Stomach (tissue), 9 donors: ENCODE measurements around the gene NDUFB4. TPM values are rescaled to one million over a fixed set of nuclear protein-coding genes. Genes with fewer than 3 reads are reported as not detected.

Source experiments
- DNase-seq, 2 donors: peaks; one replicate each; pipeline versions ENCODE4 v3.0.0 to v3.0.0-alpha.2; 2013 to 2019
- H3K27ac ChIP-seq, 5 donors: fragments of 200-600 bp in 4 of 5; sonication (generic) in 4 of 5; one replicate each; pipeline ENCODE4 v1.5.1; 2013 to 2019; ENCODE audit warnings: mild to moderate bottlenecking in 1 of 5, moderate library complexity in 1 of 5
- H3K27me3 ChIP-seq, 3 donors: fragments of 200-600 bp; sonication (generic); one replicate each; pipeline ENCODE4 v1.5.1; 2017 to 2019; ENCODE audit warnings: mixed run types in 1 of 3
- H3K36me3 ChIP-seq, 4 donors: fragments of 200-600 bp; sonication (generic); 1 replicate in 3 of 4; 2 replicates in 1 of 4; pipeline ENCODE4 v1.5.1; 2016 to 2019
- H3K4me1 ChIP-seq, 4 donors: fragments of 200-600 bp; sonication (generic); one replicate each; pipeline ENCODE4 v1.5.1; 2016 to 2019
- H3K4me3 ChIP-seq, 4 donors: fragments of 200-600 bp; sonication (generic) in 3 of 4; one replicate each; pipeline ENCODE4 v1.5.1; 2016 to 2019; ENCODE audit warnings: mild to moderate bottlenecking in 1 of 4
- H3K9me3 ChIP-seq, 4 donors: fragments of 200-600 bp; sonication (generic); one replicate each; pipeline ENCODE4 v1.5.1; 2016 to 2019
- EP300 ChIP-seq: sonication (generic); formaldehyde crosslinking; IDR thresholded peaks from one replicate; pipeline ENCODE4 v1.6.1; 2017; ENCODE audit warnings: antibody characterized with exemption
- POLR2A ChIP-seq, 4 donors: fragments of 450-650 bp; IDR thresholded peaks; one replicate each; pipeline ENCODE4 v1.6.1; 2016; ENCODE audit warnings: antibody characterized with exemption in 4 of 4, control low read depth in 2 of 4, mild to moderate bottlenecking in 1 of 4, moderate library complexity in 1 of 4
- POLR2AphosphoS5 ChIP-seq, 3 donors: sonication (generic); formaldehyde crosslinking; IDR thresholded peaks; one replicate each; pipeline ENCODE4 v1.6.1; 2016; ENCODE audit warnings: antibody characterized with exemption in 3 of 3
- WGBS, 5 donors: extraction: QIAGEN DNeasy Blood & Tissue Kit in 3 of 5; methylation state at CpG; one replicate each; pipeline versions ENCODE4 v1.1.5 to v1.1.7; 2013 to 2018; 5-methylcytosine and 5-hydroxymethylcytosine counted together
- intact Hi-C: fragments of 100-400 bp; cut with DNase I; formaldehyde crosslinking; loops from one replicate; pipeline ENCODE4 v1.15.1; 2023; ENCODE audit warnings: low total_unique reads
- polyA plus RNA-seq, 3 donors: library from polyadenylated mRNA; stranded (reverse); fragments of 200-250 nt; gene quantifications; one replicate each; pipeline ENCODE4 v1.2.3, GENCODE V29; 2013
- total RNA-seq, 5 donors: library from RNA; depleted of rRNA; stranded (reverse); fragments of >200 nt; gene quantifications; one replicate each; pipeline versions ENCODE4 v1.1.0 to v1.2.3, GENCODE V29; 2014 to 2016
- TF ChIP-seq, protein P1 (sequence below), 7 experiments: fragments of 450-650 bp in 4 of 7; fragments of 200-600 bp in 3 of 7; sonication (generic) in 3 of 7; IDR thresholded peaks; one replicate each; pipeline ENCODE4 v1.5.1; 2016 to 2019; ENCODE audit warnings: antibody characterized with exemption in 7 of 7, control low read depth in 2 of 7, mild to moderate bottlenecking in 1 of 7
- donor health status: healthy with polysubstance abuse.
- donor health status: Bipolar disorder and iron deficiency.
- donor health status: healthy.

The NDUFB4 gene
- total and polyA plus RNA-seq, 8 donors = 18.7 to 343 (median 113) TPM

- no peak overlapping the region for H3K4me3 ChIP-seq
- intact Hi-C loops = no loop called here
- no peaks in the 10 kb centered on the region for H3K27me3 ChIP-seq
- 86 to 97% (median 90%) methylated on average over 2 of the region's 2 CpGs for WGBS, 5 donors
- peaks cover 14 to 39% (median 26%) of the 10 kb centered on the region in 4 donors for H3K4me1 ChIP-seq
- peaks cover 7 to 56% (median 46%) of the 10 kb centered on the region in 4 donors for H3K36me3 ChIP-seq
- no peak for TF ChIP-seq POLR2A (IDR thresholded peaks at IDR 0.05)
- TF ChIP-seq, protein P1, sequence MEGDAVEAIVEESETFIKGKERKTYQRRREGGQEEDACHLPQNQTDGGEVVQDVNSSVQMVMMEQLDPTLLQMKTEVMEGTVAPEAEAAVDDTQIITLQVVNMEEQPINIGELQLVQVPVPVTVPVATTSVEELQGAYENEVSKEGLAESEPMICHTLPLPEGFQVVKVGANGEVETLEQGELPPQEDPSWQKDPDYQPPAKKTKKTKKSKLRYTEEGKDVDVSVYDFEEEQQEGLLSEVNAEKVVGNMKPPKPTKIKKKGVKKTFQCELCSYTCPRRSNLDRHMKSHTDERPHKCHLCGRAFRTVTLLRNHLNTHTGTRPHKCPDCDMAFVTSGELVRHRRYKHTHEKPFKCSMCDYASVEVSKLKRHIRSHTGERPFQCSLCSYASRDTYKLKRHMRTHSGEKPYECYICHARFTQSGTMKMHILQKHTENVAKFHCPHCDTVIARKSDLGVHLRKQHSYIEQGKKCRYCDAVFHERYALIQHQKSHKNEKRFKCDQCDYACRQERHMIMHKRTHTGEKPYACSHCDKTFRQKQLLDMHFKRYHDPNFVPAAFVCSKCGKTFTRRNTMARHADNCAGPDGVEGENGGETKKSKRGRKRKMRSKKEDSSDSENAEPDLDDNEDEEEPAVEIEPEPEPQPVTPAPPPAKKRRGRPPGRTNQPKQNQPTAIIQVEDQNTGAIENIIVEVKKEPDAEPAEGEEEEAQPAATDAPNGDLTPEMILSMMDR (IDR thresholded peaks at IDR 0.05) = no peak
- TF ChIP-seq EP300 = no peak
- no peak for TF ChIP-seq POLR2AphosphoS5 (IDR thresholded peaks at IDR 0.05)
- H3K9me3 ChIP-seq = no peaks in the 10 kb centered on the region
- DNase-seq = no peak
- no peak overlapping the region for H3K27ac ChIP-seq
Observed at GRCh38 chr3:120602682-120603081, 6.5 kb downstream of the NDUFB4 start.

- intact Hi-C loops = no loop called here
- Histone ChIP-seq H3K4me1 (peaks cover 2 to 22% (median 10%) of the 10 kb centered on the region in 4 donors), H3K27ac (no peak overlapping the region), H3K27me3 (no peaks in the 10 kb centered on the region), H3K9me3 (no peaks in the 10 kb centered on the region), H3K4me3 (no peak overlapping the region), H3K36me3 (peaks cover 7 to 39% (median 32%) of the 10 kb centered on the region in 4 donors)
- DNase-seq = no peak
- TF ChIP-seq, protein P1 (IDR thresholded peaks at IDR 0.05) = no peak
- no peak for TF ChIP-seq POLR2AphosphoS5 (IDR thresholded peaks at IDR 0.05)
- no peak for TF ChIP-seq EP300
- no peak for TF ChIP-seq POLR2A (IDR thresholded peaks at IDR 0.05)
Observed at GRCh38 chr3:120604382-120604781, 8.2 kb downstream of the NDUFB4 start.

- Histone ChIP-seq H3K4me1 (peaks cover 0 to 18% (median 7%) of the 10 kb centered on the region in 4 donors), H3K4me3 (no peak overlapping the region), H3K27me3 (no peaks in the 10 kb centered on the region), H3K36me3 (peaks cover 7 to 35% (median 32%) of the 10 kb centered on the region in 4 donors), H3K27ac (no peak overlapping the region), H3K9me3 (no peaks in the 10 kb centered on the region)
- no peak for DNase-seq
- no peak for TF ChIP-seq POLR2A (IDR thresholded peaks at IDR 0.05)
- intact Hi-C loops = no loop called here
Observed at GRCh38 chr3:120604784-120605183, 8.6 kb downstream of the NDUFB4 start.

- H3K4me1 ChIP-seq = no peaks in the 10 kb centered on the region
- TF ChIP-seq, protein P1 (IDR thresholded peaks at IDR 0.05) = no peak
- no peak for TF ChIP-seq POLR2A (IDR thresholded peaks at IDR 0.05)
- no peak for TF ChIP-seq EP300
- no peak for TF ChIP-seq POLR2AphosphoS5 (IDR thresholded peaks at IDR 0.05)
- H3K9me3 ChIP-seq = no peaks in the 10 kb centered on the region
- intact Hi-C loops = no loop called here
- DNase-seq = no peak
- 64 to 85% (median 76%) methylated on average over 4 of the region's 4 CpGs for WGBS, 5 donors
- H3K4me3 ChIP-seq = no peak overlapping the region
- no peaks in the 10 kb centered on the region for H3K27me3 ChIP-seq
- H3K36me3 ChIP-seq = peaks cover 0 to 3% (median under 1%) of the 10 kb centered on the region in 4 donors
- H3K27ac ChIP-seq = no peak overlapping the region
Observed at GRCh38 chr3:120608506-120608905, 12.4 kb downstream of the NDUFB4 start.

DNA sequence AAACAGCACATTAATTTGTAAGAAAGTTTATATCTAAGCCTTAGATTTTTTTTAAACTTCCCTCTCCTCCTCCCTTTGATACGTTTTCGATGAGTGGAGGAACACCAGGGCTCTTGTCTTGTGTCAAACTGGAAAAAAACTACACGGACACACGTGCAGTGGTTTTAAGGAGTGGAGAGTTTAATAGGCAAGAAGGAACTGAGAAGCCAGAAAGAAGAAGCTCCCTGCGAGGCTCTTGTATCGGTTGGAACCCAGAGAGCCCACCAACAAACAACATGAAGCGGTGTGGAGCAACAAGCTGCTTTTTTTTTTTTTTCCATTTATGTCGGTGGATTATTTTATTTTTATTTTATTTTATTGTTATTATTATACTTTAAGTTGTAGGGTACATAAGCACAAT lies 18.6 kb downstream of the NDUFB4 start:
- no peaks in the 10 kb centered on the region for H3K9me3 ChIP-seq
- TF ChIP-seq, protein P1 (IDR thresholded peaks at IDR 0.05) = no peak
- no peak for TF ChIP-seq POLR2A (IDR thresholded peaks at IDR 0.05)
- no peak for TF ChIP-seq EP300
- TF ChIP-seq POLR2AphosphoS5 (IDR thresholded peaks at IDR 0.05) = no peak
- DNase-seq = no peak
- no peak overlapping the region for H3K27ac ChIP-seq
- no peak overlapping the region for H3K4me3 ChIP-seq
- intact Hi-C loops = no loop called here
- H3K36me3 ChIP-seq = no peaks in the 10 kb centered on the region
- H3K4me1 ChIP-seq = no peaks in the 10 kb centered on the region
- 73 to 86% (median 82%) methylated on average over 8 of the region's 8 CpGs for WGBS, 5 donors
- no peaks in the 10 kb centered on the region for H3K27me3 ChIP-seq
